GM18907 (cell line): ENCODE data around the gene CMTM2.
"Not testable (repeated sequence)": the region's sequence is repeated elsewhere in the genome, so short reads cannot be mapped to it uniquely, and the experiment has no call there.

ENCODE experiments used
- ATAC-seq: cut with Tn5 transposase; IDR thresholded peaks from one replicate; pipeline ENCODE4 v1.9.1; 2021; ENCODE audit warnings: mild to moderate bottlenecking, moderate library complexity; ENCODE audit not compliant: unreplicated experiment

The CMTM2 gene

GRCh38 chr16:66581246-66581952 lies 2.1 kb downstream of the CMTM2 start:
- no peak for ATAC-seq

GRCh38 chr16:66585481-66586239 lies 6.4 kb downstream of the CMTM2 start:
- ATAC-seq, result no peak

- no peak for ATAC-seq
Measured at GRCh38 chr16:66587881-66588600, 8.8 kb downstream of the CMTM2 start.

GRCh38 chr16:66588981-66589713 lies 9.9 kb downstream of the CMTM2 start:
- no peak for ATAC-seq

GRCh38 chr16:66590322-66590721 lies 11.1 kb downstream of the CMTM2 start:
- ATAC-seq, result no peak

- no peak for ATAC-seq
Measured at GRCh38 chr16:66591018-66591417, 11.8 kb downstream of the CMTM2 start.

GRCh38 chr16:66592241-66592640 lies 13.0 kb downstream of the CMTM2 start:
- ATAC-seq, result no peak

GRCh38 chr16:66592814-66593213 lies 13.6 kb downstream of the CMTM2 start:
- ATAC-seq, result no peak

- ATAC-seq, result no peak
Measured at GRCh38 chr16:66594739-66595138, 15.5 kb downstream of the CMTM2 start.

- not testable (repeated sequence) for ATAC-seq
Measured at GRCh38 chr16:66596559-66596958, 17.3 kb downstream of the CMTM2 start.

- no peak for ATAC-seq
Measured at GRCh38 chr16:66596986-66597848, 18.0 kb downstream of the CMTM2 start.

GRCh38 chr16:66598111-66598510 lies 18.8 kb downstream of the CMTM2 start:
- no peak for ATAC-seq

- ATAC-seq, result no peak
Measured at GRCh38 chr16:66599726-66600125, 20.5 kb downstream of the CMTM2 start.

GRCh38 chr16:66600477-66600876 lies 21.2 kb downstream of the CMTM2 start:
- ATAC-seq, result no peak

GRCh38 chr16:66601471-66601870 lies 22.2 kb downstream of the CMTM2 start:
- ATAC-seq, result no peak

- no peak for ATAC-seq
Measured at GRCh38 chr16:66603537-66604375, 24.5 kb downstream of the CMTM2 start.

GRCh38 chr16:66604376-66605176 lies 25.3 kb downstream of the CMTM2 start, which contains the start of gene CMTM3:
TSS of gene CMTM3 (plus strand) at chr16:66604704. CDS start at chr16:66604806, 102 bp downstream.
- ATAC-seq, result peak; percentile 44
